Fibroblast of lung (primary cell): ENCODE measurements around the gene HIP1.

Source experiments
- EZH2 ChIP-seq: IDR thresholded peaks from 2 replicates; pipeline ENCODE4 v1.5.1; 2012; ENCODE audit warnings: low read length, control low read depth, mild to moderate bottlenecking; ENCODE audit errors: missing control alignments
- TF ChIP-seq, protein P1 (sequence below), 2 donors: IDR thresholded peaks in 1 of 2; conservative IDR thresholded peaks in 1 of 2; 1 replicate in 1 of 2; 2 replicates in 1 of 2; pipeline ENCODE4 v1.5.1; 2011 to 2012; ENCODE audit warnings: low read length in 2 of 2, control low read depth in 1 of 2, inconsistent platforms in 1 of 2, low read depth in 1 of 2, mild to moderate bottlenecking in 1 of 2

DNA sequence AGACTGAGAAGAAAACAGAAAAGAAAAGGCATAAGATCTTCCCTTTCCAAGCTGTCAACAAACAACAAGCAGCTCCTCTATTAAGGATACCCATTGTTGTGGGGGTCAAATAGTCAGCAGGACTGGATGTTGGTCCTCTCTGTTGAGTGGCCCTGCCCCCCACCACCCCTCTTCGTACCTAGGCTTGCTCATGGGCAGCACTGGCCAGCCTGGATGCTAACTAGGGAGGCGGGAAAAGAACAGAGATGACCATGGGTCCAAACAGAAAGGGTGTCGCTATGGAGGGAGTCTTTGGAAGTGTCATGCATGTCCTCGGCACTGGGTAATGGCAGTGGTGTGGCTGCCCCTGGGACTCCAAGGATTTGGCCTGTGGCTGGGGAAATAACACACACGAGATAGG is 201.0 kb downstream of the HIP1 start:
- TF ChIP-seq, protein P1, sequence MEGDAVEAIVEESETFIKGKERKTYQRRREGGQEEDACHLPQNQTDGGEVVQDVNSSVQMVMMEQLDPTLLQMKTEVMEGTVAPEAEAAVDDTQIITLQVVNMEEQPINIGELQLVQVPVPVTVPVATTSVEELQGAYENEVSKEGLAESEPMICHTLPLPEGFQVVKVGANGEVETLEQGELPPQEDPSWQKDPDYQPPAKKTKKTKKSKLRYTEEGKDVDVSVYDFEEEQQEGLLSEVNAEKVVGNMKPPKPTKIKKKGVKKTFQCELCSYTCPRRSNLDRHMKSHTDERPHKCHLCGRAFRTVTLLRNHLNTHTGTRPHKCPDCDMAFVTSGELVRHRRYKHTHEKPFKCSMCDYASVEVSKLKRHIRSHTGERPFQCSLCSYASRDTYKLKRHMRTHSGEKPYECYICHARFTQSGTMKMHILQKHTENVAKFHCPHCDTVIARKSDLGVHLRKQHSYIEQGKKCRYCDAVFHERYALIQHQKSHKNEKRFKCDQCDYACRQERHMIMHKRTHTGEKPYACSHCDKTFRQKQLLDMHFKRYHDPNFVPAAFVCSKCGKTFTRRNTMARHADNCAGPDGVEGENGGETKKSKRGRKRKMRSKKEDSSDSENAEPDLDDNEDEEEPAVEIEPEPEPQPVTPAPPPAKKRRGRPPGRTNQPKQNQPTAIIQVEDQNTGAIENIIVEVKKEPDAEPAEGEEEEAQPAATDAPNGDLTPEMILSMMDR (conservative IDR thresholded peaks at IDR 0.05 in 1 of 2, IDR thresholded peaks at IDR 0.05 in 1 of 2; ENCODE audit: low read depth in 1 of 2, low read length in 2 of 2) = no peak
- TF ChIP-seq EZH2 = no peak
